ENCODE results near the gene GATD1.
"Not testable (repeated sequence)": the region's sequence is repeated elsewhere in the genome, so short reads cannot be mapped to it uniquely, and the experiment has no call there.

GATD1 gene

DNA sequence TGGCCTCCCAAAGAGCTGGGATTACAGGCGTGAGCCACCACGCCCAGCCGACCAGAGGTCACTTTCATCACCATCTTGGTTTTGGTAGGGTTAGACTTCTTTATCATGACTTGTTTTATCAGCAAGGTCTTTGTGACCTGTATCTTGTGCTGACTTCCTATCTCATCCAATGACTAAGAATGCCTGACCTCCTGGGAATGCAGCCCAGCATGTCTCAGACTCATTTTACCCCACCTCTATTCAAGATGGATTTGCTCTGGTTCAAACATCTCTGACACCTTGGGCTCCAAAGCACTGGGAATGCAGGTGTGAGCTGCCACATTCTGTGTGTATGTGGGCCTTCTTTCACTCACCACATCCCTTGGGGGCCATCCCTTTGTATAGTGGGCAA, 35.1 kb downstream of the GATD1 start:
- H3K4me1 ChIP-seq (ENCODE audit: control insufficient read depth, insufficient read depth, low read length) = no peaks in the 10 kb centered on the region
- TF ChIP-seq GLI2 (tag by site-specific recombination; IDR thresholded peaks at IDR 0.05; ENCODE audit: borderline replicate concordance, low read depth) = no peak
- TF ChIP-seq HOXD13 (CRISPR knock-in tag; IDR thresholded peaks at IDR 0.05; ENCODE audit: borderline replicate concordance) = no peak
- TF ChIP-seq, protein P1, sequence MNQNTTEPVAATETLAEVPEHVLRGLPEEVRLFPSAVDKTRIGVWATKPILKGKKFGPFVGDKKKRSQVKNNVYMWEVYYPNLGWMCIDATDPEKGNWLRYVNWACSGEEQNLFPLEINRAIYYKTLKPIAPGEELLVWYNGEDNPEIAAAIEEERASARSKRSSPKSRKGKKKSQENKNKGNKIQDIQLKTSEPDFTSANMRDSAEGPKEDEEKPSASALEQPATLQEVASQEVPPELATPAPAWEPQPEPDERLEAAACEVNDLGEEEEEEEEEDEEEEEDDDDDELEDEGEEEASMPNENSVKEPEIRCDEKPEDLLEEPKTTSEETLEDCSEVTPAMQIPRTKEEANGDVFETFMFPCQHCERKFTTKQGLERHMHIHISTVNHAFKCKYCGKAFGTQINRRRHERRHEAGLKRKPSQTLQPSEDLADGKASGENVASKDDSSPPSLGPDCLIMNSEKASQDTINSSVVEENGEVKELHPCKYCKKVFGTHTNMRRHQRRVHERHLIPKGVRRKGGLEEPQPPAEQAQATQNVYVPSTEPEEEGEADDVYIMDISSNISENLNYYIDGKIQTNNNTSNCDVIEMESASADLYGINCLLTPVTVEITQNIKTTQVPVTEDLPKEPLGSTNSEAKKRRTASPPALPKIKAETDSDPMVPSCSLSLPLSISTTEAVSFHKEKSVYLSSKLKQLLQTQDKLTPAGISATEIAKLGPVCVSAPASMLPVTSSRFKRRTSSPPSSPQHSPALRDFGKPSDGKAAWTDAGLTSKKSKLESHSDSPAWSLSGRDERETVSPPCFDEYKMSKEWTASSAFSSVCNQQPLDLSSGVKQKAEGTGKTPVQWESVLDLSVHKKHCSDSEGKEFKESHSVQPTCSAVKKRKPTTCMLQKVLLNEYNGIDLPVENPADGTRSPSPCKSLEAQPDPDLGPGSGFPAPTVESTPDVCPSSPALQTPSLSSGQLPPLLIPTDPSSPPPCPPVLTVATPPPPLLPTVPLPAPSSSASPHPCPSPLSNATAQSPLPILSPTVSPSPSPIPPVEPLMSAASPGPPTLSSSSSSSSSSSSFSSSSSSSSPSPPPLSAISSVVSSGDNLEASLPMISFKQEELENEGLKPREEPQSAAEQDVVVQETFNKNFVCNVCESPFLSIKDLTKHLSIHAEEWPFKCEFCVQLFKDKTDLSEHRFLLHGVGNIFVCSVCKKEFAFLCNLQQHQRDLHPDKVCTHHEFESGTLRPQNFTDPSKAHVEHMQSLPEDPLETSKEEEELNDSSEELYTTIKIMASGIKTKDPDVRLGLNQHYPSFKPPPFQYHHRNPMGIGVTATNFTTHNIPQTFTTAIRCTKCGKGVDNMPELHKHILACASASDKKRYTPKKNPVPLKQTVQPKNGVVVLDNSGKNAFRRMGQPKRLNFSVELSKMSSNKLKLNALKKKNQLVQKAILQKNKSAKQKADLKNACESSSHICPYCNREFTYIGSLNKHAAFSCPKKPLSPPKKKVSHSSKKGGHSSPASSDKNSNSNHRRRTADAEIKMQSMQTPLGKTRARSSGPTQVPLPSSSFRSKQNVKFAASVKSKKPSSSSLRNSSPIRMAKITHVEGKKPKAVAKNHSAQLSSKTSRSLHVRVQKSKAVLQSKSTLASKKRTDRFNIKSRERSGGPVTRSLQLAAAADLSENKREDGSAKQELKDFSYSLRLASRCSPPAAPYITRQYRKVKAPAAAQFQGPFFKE (tag by site-specific recombination; IDR thresholded peaks at IDR 0.05; ENCODE audit: borderline replicate concordance) = no peak
- TF ChIP-seq ZNF133 (tag by site-specific recombination; IDR thresholded peaks at IDR 0.05) = no peak
- no peak for TF ChIP-seq ZNF266 (tag by site-specific recombination; IDR thresholded peaks at IDR 0.05; ENCODE audit: low read depth)
- no peak for TF ChIP-seq ZNF211 (tag by site-specific recombination; IDR thresholded peaks at IDR 0.05; ENCODE audit: low read depth)
- no peak for TF ChIP-seq ZFHX2 (tag by site-specific recombination; conservative IDR thresholded peaks at IDR 0.05)
- H3K4me3 ChIP-seq (ENCODE audit: low read depth, low read length) = no peak overlapping the region
- ChIA-PET CTCF (no interaction called here), POLR2A (interaction anchor here (1.2 kb wide), 1 partner anchor 12 kb away, joined by 4 read pairs; no protein-coding TSS in a partner anchor)
- H3K36me3 ChIP-seq (ENCODE audit: control insufficient read depth in 2 of 2, insufficient read depth in 1 of 2, low read length in 2 of 2) = no peaks in the 10 kb centered on the region
- H3K27ac ChIP-seq (ENCODE audit: extremely low read depth, low read depth, low read length) = no peak overlapping the region
- no peaks in the 10 kb centered on the region for H3K9me3 ChIP-seq (ENCODE audit: control insufficient read depth, insufficient read depth, low read depth, low read length)

DNA sequence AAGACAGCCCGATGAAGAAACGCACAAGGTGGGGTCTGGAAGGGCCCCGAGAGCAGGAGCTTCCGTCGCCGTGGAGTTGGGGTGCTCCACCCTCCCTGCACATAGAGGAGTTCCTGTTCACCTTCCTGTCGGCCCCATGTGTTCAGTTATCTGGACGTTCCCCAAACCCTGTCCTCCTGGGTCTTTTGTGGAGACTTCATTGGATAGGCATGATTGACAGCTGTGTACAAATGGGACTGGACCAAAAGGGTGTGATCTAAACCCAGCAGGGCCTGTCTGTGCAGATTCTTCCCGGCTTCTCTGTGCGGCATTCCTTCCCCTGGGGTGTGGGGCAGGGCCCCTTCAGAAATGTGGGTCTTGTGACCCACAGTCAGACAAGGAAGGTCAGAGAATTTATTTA, 39.4 kb downstream of the GATD1 start:
- POLR2A ChIA-PET; H3K4me3 ChIP-seq (ENCODE audit: low read depth, low read length): not testable (repeated sequence)
- CTCF ChIA-PET = interaction anchor here (0.7 kb wide), 2 partner anchors 9 to 181 kb away, joined by 3 read pairs; no protein-coding TSS in a partner anchor

DNA sequence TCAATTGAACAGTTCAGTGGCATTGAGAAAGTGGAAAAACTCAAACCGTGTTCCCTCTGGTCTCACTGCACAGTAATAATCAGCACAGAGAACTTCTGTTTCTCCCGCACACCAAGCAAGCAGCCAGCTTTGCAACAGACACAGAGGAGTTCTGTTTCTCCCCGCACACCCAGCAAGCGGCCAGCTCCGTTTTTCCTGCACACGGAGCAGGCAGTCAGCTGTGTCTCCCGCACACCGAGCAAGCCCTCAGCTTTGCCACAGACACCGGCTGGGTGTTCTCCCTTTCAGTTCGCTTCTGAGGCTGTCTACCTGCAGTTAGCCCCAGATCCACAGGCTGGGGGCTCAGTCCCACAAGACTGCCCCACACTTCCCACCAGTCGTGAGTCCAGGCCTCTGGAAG, 39.9 kb downstream of the GATD1 start:
- no peaks in the 10 kb centered on the region for H3K9me3 ChIP-seq (ENCODE audit: control insufficient read depth, insufficient read depth, low read depth, low read length)
- CTCF ChIA-PET = interaction anchor here (0.7 kb wide), 2 partner anchors 9 to 181 kb away, joined by 3 read pairs; no protein-coding TSS in a partner anchor
- H3K4me1 ChIP-seq (ENCODE audit: control insufficient read depth, insufficient read depth, low read length) = no peaks in the 10 kb centered on the region
- TF ChIP-seq ZNF843 (tag by site-specific recombination; IDR thresholded peaks at IDR 0.05) (no peak), ZNF521 (tag by site-specific recombination; IDR thresholded peaks at IDR 0.05) (no peak), ZFP41 (tag by site-specific recombination; IDR thresholded peaks at IDR 0.05; ENCODE audit: borderline replicate concordance) (no peak), ZNF133 (tag by site-specific recombination; IDR thresholded peaks at IDR 0.05) (no peak)
- TF ChIP-seq, protein P2, sequence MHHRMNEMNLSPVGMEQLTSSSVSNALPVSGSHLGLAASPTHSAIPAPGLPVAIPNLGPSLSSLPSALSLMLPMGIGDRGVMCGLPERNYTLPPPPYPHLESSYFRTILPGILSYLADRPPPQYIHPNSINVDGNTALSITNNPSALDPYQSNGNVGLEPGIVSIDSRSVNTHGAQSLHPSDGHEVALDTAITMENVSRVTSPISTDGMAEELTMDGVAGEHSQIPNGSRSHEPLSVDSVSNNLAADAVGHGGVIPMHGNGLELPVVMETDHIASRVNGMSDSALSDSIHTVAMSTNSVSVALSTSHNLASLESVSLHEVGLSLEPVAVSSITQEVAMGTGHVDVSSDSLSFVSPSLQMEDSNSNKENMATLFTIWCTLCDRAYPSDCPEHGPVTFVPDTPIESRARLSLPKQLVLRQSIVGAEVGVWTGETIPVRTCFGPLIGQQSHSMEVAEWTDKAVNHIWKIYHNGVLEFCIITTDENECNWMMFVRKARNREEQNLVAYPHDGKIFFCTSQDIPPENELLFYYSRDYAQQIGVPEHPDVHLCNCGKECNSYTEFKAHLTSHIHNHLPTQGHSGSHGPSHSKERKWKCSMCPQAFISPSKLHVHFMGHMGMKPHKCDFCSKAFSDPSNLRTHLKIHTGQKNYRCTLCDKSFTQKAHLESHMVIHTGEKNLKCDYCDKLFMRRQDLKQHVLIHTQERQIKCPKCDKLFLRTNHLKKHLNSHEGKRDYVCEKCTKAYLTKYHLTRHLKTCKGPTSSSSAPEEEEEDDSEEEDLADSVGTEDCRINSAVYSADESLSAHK (tag by site-specific recombination; IDR thresholded peaks at IDR 0.05) = no peak
- POLR2A ChIA-PET = no interaction called here
- H3K36me3 ChIP-seq (ENCODE audit: control insufficient read depth in 2 of 2, insufficient read depth in 1 of 2, low read length in 2 of 2) = no peaks in the 10 kb centered on the region
- no peak overlapping the region for H3K4me3 ChIP-seq (ENCODE audit: low read depth, low read length)
- no peak overlapping the region for H3K27ac ChIP-seq (ENCODE audit: extremely low read depth, low read depth, low read length)

More for the DNA sequence above, 39.4 kb downstream of the GATD1 start:
- H3K36me3 ChIP-seq (ENCODE audit: control insufficient read depth in 2 of 2, insufficient read depth in 1 of 2, low read length in 2 of 2); H3K27ac ChIP-seq (ENCODE audit: extremely low read depth, low read depth, low read length); H3K9me3 ChIP-seq (ENCODE audit: control insufficient read depth, insufficient read depth, low read depth, low read length); H3K4me1 ChIP-seq (ENCODE audit: control insufficient read depth, insufficient read depth, low read length): not testable (repeated sequence)

DNA sequence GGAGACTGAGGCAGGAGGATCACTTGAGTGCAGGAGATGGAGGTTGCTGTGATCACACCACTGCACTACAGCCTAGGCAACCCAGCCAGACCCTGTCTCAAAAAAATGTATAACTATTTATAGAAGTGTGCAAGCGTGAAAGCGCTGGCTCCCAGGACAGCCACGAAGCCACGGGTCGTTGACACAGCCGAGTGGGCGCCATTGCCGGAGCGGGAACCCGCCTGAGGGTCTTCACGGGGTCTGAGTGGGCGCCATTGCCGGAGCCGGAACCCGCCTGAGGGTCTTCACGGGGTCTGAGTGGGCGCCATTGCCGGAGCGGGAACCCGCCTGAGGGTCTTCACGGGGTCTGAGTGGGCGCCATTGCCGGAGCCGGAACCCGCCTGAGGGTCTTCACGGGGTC, 42.7 kb downstream of the GATD1 start:
- H3K27ac ChIP-seq (ENCODE audit: extremely low read depth, low read depth, low read length); CTCF ChIA-PET; POLR2A ChIA-PET; H3K4me3 ChIP-seq (ENCODE audit: low read depth, low read length); H3K4me1 ChIP-seq (ENCODE audit: control insufficient read depth, insufficient read depth, low read length); H3K9me3 ChIP-seq (ENCODE audit: control insufficient read depth, insufficient read depth, low read depth, low read length); H3K36me3 ChIP-seq (ENCODE audit: control insufficient read depth in 2 of 2, insufficient read depth in 1 of 2, low read length in 2 of 2): not testable (repeated sequence)

Measured in HEK293 (cell line).